ENCODE data around the gene SNED1.
A peak's percentile ranks its signal among the peaks of the same experiment; 100 is the strongest.

SNED1 gene

GRCh38 chr2:241003047-241003360 lies 4.6 kb downstream of the SNED1 start:
- DNase-seq (ENCODE audit: insufficient read length, low spot score): no peak
- FAIRE-seq: no peak

- no peak for FAIRE-seq
- DNase-seq (ENCODE audit: insufficient read length, low spot score): no peak
Observed at GRCh38 chr2:241003369-241003768, 5.0 kb downstream of the SNED1 start.

- FAIRE-seq (no peak), DNase-seq (ENCODE audit: insufficient read length, low spot score) (no peak)
Observed at GRCh38 chr2:241003830-241004564, 5.6 kb downstream of the SNED1 start.

- DNase-seq (ENCODE audit: insufficient read length, low spot score) (no peak), FAIRE-seq (no peak)
Observed at GRCh38 chr2:241005569-241005968, 7.2 kb downstream of the SNED1 start.

- no peak for DNase-seq (ENCODE audit: insufficient read length, low spot score)
- no peak for FAIRE-seq
Observed at GRCh38 chr2:241006412-241006811, 8.0 kb downstream of the SNED1 start.

GRCh38 chr2:241007111-241007510 lies 8.7 kb downstream of the SNED1 start:
- DNase-seq (ENCODE audit: insufficient read length, low spot score): no peak
- FAIRE-seq: no peak

GRCh38 chr2:241007880-241008710 lies 9.7 kb downstream of the SNED1 start:
- no peak for FAIRE-seq
- DNase-seq (ENCODE audit: insufficient read length, low spot score): no peak

- no peak for DNase-seq (ENCODE audit: insufficient read length, low spot score)
- no peak for FAIRE-seq
Observed at GRCh38 chr2:241008711-241009121, 10.3 kb downstream of the SNED1 start.

GRCh38 chr2:241009191-241009590 lies 10.8 kb downstream of the SNED1 start:
- DNase-seq (ENCODE audit: insufficient read length, low spot score): no peak
- FAIRE-seq: no peak

- FAIRE-seq: no peak
- DNase-seq (ENCODE audit: insufficient read length, low spot score): peak; percentile 56
Observed at GRCh38 chr2:241009601-241010530, 11.4 kb downstream of the SNED1 start.

GRCh38 chr2:241010531-241011295 lies 12.3 kb downstream of the SNED1 start:
- FAIRE-seq: no peak

GRCh38 chr2:241011296-241011600 lies 12.8 kb downstream of the SNED1 start:
- DNase-seq (ENCODE audit: insufficient read length, low spot score) (no peak), FAIRE-seq (no peak)

More at GRCh38 chr2:241010531-241011295, 12.3 kb downstream of the SNED1 start:
- DNase-seq (ENCODE audit: insufficient read length, low spot score): no peak

GRCh38 chr2:241011751-241012510 lies 13.5 kb downstream of the SNED1 start:
- FAIRE-seq: no peak
- DNase-seq (ENCODE audit: insufficient read length, low spot score): no peak

GRCh38 chr2:241014224-241014623 lies 15.8 kb downstream of the SNED1 start:
- DNase-seq (ENCODE audit: insufficient read length, low spot score): no peak
- no peak for FAIRE-seq

GRCh38 chr2:241014764-241015163 lies 16.3 kb downstream of the SNED1 start:
- FAIRE-seq: no peak

GRCh38 chr2:241015439-241015838 lies 17.0 kb downstream of the SNED1 start:
- DNase-seq (ENCODE audit: insufficient read length, low spot score) (no peak), FAIRE-seq (peak; percentile 26)

More at GRCh38 chr2:241014764-241015163, 16.3 kb downstream of the SNED1 start:
- no peak for DNase-seq (ENCODE audit: insufficient read length, low spot score)

- no peak for FAIRE-seq
- DNase-seq (ENCODE audit: insufficient read length, low spot score): no peak
Observed at GRCh38 chr2:241017228-241017940, 19.0 kb downstream of the SNED1 start.

GRCh38 chr2:241018051-241018891 lies 19.9 kb downstream of the SNED1 start:
- DNase-seq (ENCODE audit: insufficient read length, low spot score): no peak
- FAIRE-seq: no peak
